Stimulated activated CD4-positive, alpha-beta T cell treated with anti-CD3 and anti-CD28 coated beads, Interleukin-4, amount 100 ng/mL, for 4 hours (primary cell): Measurements from ENCODE around the gene HDAC4.

Experiments
- DNase-seq, 2 experiments: peaks; one replicate each; pipeline ENCODE4 v3.0.0-alpha.2; 2020

Gene HDAC4

DNA sequence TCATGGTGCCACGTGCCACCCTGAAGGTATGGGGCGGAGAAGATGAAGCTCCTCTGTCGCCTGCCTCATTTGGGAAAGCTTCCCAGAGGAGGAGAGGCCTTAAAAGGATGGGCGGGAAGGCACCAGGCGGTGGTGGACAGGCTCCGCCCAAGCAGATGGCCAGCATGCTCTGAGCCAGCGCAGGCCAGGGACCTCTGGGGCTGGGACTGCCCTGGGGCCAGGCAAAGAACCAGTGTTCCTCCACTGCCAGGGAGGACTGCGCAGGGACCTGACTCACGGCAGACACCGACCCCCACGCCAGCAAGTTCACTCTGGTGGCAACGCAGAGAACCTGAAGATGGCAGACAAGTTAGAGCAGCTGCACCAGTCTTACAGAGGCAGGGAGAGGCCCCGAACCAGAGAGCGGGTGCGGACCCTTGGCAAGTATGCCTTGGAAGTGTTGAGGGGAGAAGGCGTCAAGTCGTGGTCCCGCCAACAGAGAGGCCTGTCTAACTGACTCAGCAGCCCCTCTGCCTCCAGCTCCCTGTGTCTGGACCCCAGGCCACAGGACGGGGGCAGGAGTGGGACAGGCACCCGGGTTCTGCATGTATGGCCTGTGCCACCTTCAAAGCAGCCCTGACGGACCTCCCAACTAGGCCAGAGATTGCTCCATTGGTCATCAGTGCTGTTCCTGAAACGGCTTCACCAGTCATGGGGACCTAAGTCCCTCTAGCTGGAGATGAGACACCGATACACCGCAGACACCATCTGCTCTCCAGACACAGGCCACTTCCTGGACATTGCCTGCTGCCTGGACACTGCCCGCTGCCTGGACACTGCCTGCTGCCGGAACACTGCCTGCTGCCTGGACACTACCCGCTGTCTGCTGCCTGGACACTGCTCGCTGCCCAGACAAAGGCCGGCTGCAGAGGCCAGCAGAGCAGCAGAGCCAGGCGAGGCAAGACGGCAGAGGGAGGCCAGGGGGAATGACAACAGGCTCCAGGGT is 124.7 kb downstream of the HDAC4 start:
- DNase-seq: no peak

DNA sequence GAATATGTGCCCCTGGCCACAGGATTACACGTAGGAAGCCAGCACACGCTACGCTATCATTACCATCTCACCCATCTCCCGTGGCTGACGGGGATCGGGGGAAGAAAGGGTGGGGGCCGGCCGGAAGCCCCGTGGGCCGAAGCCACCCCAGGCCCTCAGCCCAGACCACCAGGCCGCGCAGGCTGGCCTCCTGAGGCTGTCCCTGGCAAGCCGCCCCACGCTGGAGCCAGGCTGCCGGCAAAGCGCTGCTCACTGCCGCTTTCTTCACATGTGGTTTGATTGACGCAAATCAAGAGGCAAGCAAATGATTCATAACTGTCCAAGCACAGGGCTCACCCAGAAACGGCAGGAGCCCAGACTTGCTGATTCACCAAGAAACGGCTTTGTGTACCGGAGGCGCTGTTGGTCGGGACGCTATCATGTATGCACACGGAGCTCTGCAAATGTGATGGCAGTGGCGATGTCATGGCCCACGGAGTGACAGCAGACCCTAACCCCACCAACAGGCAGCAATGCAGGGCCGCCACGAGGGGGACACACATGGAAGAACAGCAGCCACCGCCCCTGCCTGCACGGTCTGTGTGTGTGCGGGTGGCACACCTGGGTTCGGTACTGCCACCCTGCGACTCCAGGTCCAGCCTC is 125.7 kb downstream of the HDAC4 start:
- peak; percentile 61 to 85 for DNase-seq

- no peak for DNase-seq
Observed at GRCh38 chr2:239274391-239275043, 126.3 kb downstream of the HDAC4 start.

DNA sequence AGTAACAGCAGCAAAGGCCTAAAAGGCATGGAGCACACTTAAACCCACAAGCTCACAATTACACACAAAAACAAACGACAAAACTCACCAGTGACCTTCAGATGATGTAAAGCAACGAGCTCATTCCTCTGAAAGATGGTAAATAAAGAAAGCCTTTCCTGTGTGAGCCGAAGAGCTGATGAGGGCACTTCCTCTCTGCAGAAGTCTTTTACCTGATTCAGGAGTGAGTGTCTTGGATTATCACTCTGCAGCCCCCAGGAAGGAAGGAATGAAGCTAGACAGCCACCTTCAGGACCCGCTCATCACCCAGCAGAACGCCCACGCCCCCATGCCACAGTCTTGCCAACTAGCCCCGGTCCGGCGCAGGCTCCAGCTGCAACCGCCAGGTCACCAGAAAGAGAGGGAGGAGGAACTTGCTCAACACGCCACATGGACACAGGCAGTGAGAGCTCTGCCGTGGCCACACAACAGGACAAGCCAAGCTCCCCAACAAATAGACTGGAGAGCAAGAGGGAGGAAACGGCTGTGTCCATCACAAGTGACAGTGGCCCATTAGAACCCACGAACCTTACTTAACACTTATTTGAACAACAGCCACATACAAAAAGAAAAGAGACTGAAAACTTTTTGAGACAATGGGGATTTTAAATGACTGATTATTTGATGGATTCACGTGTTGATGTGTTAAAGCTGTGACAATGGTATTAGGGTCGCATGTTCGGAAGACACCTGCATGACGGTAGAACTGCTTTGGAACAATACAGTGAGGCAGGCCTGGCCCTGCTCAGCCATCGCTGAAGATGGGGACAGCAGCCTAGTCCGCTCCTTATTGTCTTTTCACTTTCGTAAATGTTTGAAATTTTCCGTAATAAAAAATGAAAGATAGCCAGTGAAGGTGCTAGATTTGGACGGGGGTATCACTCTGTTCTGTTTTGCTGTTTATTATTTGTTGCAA is 127.3 kb downstream of the HDAC4 start:
- DNase-seq: no peak

- no peak for DNase-seq
Observed at GRCh38 chr2:239272626-239273025, 128.2 kb downstream of the HDAC4 start.

DNA sequence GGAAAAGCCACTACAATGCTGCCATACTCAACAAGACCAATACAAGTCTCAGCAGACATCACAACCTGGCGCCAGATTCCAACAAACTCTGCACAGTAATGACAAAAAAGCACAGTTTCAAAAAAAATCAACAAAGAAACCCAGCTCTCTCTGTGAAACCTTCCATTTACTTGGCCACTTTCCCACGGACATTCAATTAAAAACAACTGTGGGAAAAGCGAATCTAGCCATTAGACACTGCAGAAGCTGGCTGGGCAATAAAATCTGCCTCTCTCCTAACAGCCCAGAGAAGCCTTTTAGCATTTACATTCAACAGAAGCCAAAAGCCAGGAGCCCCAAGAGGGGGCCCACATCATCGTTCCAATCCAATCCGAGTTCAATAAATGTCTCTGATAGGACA is 128.9 kb downstream of the HDAC4 start:
- no peak for DNase-seq

DNA sequence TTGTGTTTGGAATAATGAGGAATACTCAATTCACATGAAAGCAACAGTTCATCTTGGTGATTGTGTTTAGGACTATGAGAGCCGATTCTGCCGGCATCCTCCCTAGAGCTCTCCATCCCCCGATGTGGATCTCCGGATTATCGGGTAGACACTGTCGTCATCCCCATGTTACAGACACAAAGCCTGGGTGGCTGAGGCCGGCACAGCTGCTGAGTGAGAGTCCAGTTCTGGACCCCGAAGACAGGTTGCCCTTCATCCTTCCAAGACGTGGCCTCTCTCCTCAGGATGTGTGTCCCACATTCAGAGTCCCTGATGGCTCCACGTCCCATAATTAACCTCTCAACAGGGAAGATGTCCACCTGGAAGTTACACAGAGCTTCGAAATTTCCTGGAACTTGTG is 129.3 kb downstream of the HDAC4 start:
- no peak for DNase-seq

DNA sequence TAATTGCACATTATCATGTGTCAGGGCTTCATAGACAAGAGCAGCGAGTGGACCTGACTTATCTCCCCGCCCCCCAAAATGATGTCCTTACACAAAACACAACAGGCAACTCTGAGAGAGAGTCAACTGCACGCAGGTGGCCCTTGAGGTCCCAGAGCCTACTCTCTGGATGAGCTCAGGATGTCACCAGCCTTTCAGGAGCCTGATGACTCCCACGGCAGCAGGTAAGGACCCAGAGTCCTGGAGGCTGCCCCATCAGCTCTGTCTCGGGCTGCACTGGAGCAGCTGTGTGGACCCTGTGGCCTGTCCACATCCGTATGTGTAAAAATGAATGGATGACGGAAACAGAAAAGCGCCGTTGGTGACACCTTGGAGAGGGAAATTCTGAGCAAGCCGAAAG is 130.9 kb downstream of the HDAC4 start:
- no peak for DNase-seq

- peak in 1 of 2 experiments; percentile 69 for DNase-seq
Observed at GRCh38 chr2:239269173-239269885, 131.5 kb downstream of the HDAC4 start.

GRCh38 chr2:239268549-239268948 is 132.3 kb downstream of the HDAC4 start:
- DNase-seq: no peak

GRCh38 chr2:239268082-239268481 is 132.7 kb downstream of the HDAC4 start:
- no peak for DNase-seq

DNA sequence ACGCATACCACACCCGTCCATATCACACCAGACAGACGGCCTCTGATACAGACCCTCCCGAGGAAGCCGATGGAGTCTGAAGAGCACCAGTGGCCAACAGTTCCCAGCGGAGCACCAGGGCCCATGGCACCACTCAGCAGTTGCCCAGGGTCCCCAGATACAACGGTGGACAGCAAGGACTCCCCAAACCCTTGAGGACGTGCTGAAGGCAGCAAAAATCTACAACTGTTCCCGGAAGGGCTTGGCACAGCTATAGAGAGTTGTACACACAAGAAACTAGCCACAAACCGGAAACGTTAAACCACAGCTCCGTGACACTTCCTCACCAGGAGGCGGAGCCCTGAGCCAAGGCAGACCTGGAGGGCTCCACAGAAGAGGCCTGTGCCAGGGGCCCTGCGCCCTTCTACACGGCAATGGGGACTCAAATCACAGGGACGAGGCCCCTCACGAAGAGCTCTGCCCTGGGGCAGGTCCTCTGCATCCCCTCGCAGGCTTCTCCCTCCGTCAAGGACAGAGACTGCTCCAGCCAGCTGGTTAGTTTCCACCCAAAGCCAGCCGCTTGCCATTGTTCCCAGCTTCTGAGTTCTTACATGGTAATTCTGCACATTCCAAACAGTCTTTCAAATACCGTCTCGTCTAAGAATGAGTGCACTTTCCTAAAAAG is 133.4 kb downstream of the HDAC4 start:
- DNase-seq: peak; percentile 70 to 92

- no peak for DNase-seq
Observed at GRCh38 chr2:239266779-239267287, 134.0 kb downstream of the HDAC4 start.

DNA sequence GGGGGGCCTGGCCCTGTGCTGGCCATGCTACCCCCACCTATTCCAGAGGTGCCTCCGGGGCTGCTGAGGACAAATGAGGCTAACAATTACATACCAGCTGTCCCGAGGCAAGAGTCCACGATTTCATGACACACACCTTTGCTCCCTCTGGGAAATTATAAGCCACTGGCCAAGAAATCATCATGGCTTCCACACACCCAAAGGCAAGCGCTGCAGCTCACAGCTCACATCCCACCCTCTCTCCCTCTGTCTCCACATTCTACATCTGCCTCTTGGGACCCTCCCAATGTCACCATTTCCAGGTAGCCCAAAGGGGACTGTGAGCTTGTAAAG is 134.4 kb downstream of the HDAC4 start:
- DNase-seq: no peak

GRCh38 chr2:239265681-239266433 is 135.0 kb downstream of the HDAC4 start:
- DNase-seq: no peak

- DNase-seq: peak in 1 of 2 experiments; percentile 73
Observed at GRCh38 chr2:239264838-239265651, 135.8 kb downstream of the HDAC4 start.

DNA sequence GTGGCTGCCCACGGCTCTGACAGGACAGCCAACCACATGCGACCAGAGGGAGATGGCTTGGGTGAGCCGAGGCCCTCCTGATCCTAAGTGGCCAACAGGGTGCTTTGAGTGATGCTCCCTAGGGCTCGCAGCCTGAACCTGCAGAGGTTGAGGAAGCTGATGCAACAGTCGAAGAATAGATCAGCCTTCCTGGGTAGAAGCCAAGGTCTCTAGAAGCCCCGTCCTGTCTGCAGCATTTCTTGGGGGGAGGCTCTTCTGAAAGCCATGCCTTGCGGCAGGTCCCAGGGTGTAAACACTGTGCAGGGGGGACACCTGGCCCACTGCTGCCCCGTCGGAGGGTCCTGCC is 136.4 kb downstream of the HDAC4 start:
- DNase-seq: no peak

- DNase-seq: no peak
Observed at GRCh38 chr2:239263669-239264491, 136.9 kb downstream of the HDAC4 start.

- no peak for DNase-seq
Observed at GRCh38 chr2:239263231-239263630, 137.6 kb downstream of the HDAC4 start.
